DOHH2 (cell line): ENCODE measurements around the gene HS2ST1.

Experiments used
- CTCF ChIP-seq: fragments of 200-600 bp; sonication (generic); IDR thresholded peaks from one replicate; pipeline ENCODE4 v1.5.1; 2014; ENCODE audit warnings: antibody characterized with exemption, mild to moderate bottlenecking, low read depth, low read length; ENCODE audit not compliant: poor library complexity, severe bottlenecking
- EZH2phosphoT487 ChIP-seq: fragments of 200-600 bp; sonication (generic); IDR thresholded peaks from 2 replicates; pipeline ENCODE4 v1.6.1; 2017; ENCODE audit warnings: borderline replicate concordance, mild to moderate bottlenecking, antibody characterized with exemption, low read length, moderate library complexity, mixed read lengths

GRCh38 chr1:86933051-86933450 lies 18.6 kb downstream of the HS2ST1 start:
- TF ChIP-seq CTCF (no peak), EZH2phosphoT487 (no peak)
